Superior temporal gyrus (tissue), 1 donor: ENCODE measurements around the gene TNNT2.

Experiments
- DNase-seq: peaks from one replicate; pipeline ENCODE4 v3.0.0-alpha.2; 2016; ENCODE audit errors: extremely low spot score

The TNNT2 gene

GRCh38 chr1:201403359-201403758 is 25.9 kb upstream of the TNNT2 start:
- DNase-seq: no peak

- DNase-seq: no peak
Measured at GRCh38 chr1:201401700-201402099, 24.2 kb upstream of the TNNT2 start.

GRCh38 chr1:201400852-201401230 is 23.4 kb upstream of the TNNT2 start:
- no peak for DNase-seq

DNA sequence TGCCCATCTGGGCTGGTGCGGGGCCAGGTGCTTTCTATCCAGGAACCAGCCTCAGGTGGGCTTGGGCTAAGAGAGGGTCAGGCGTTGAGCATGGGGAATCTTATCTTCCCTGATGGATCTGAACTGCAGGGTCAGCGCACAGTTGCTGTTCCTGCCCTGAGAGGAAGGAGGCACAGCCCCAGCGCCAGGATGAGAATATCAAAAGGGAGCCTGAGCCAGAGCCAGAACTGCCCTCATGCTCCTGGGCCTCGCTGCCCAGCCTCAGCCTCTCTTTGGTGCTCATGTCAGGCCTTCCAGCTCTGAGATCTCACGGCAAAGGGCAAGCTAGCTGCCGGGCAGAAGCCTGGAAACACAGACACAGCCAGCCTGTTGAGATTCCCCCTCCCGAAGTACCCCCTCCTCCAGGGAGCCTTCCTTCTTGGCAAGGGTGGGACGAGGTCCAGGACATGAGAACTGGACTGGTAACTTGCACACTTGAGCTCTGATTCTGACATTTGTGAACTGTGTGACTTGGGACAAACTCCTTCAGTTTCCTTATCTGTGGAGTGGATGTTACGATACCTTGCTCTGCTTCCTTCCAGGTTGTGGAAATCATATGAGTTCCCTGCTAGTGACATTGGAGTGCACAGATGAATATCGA is 22.9 kb upstream of the TNNT2 start:
- no peak for DNase-seq

DNA sequence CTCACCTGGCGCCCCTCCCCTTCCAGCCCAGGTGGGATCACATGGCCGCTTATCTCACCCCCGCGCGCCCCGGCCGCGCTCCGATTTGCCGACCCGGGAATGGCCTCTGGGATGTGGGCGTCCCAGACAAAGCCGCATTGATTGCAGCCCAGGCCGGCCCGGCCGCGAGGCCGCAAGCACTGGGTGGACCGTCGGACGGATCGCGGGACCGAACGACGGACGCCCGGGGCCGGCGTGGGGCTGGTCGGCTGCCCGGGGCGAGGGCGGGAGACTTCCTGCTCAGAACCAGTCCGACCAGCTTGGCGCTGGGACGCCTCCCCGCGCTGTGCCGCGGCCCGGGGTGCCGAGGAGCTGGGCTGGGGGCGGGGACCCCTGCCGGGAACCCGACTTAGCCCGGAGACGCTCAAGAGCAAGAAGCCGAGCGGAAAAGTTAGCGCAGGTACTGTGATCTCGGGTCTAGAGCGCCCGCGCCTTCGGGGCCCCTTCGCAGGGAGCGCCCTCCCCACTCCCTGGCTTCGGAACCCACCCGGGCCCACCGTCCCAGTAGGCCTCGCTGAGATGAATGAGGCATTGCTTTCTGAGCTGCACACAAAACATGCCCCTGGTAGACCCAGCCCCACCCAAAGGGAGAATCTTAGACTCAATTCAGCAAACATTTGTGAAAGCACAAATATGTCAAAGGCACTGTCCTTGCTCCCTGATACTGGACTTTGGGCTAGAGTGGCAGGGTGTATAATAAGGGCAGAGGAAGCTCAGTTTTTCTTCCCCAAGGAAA is 22.1 kb upstream of the TNNT2 start:
- DNase-seq: no peak

- no peak for DNase-seq
Measured at GRCh38 chr1:201399018-201399351, 21.5 kb upstream of the TNNT2 start, which contains the start of gene LAD1. Gene LAD1 (minus strand): TSS chr1:201399324. CDS start chr1:201399306, 18 bp downstream.

- no peak for DNase-seq
Measured at GRCh38 chr1:201397675-201398074, 20.2 kb upstream of the TNNT2 start.

- no peak for DNase-seq
Measured at GRCh38 chr1:201396861-201397464, 19.5 kb upstream of the TNNT2 start.

DNA sequence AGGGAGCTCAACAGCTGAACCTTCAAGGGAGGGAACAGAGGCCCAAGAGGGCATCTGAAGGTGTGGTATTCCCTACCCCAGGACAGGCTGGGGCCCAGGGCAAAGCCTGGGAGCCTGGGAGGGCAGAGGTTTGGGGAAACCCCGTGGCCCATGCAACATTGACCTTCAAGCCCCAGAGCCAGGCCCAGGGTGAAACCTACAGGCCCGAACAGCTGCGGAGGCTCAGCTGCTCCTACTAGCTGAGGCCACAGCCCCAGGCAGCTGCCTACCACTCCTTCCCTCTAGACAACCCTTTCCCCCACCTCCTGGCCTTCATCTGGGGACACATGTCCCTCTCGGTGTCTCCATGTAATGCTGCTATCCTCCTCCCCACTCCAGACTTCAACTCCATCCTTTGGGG is 18.5 kb upstream of the TNNT2 start:
- DNase-seq: no peak

DNA sequence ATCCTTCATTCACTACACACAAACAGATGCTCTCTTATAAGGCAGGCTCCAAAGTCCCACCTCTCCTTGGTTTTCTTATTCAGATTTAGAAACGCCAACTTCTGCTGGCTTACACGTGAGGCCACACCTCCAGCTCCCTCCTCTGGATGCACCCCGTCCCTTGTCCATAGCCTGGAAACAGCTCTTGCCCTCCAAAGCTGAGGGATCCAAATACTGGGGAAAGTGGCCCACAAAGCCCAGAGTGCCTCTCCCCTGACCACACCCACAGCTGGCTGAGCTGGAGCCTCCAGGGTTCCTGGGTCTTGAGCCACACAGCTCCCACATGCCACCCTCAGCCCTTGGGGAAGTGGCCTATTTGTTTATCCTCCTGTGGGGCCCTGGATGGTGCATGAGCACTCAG is 17.1 kb upstream of the TNNT2 start:
- DNase-seq: no peak

DNA sequence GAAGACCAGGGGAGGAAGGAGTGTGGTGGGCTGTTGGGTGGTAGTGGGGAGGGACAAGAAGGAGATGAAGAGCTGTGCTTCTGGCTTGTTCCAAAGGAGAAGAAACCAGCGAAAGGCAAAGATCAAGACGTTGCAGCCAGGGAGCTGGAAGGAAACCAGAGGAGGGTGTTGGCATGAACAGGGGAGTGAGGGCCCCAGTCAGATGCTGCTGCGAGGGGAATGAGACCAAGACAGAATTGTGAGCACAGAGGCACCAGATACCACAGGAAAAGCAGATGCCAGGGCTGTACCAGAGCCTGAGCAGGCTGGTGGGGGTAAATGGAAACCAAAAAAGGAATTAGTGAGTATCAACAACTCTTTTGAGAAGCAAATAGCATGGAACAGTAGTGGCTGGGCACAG is 15.6 kb upstream of the TNNT2 start:
- no peak for DNase-seq

DNA sequence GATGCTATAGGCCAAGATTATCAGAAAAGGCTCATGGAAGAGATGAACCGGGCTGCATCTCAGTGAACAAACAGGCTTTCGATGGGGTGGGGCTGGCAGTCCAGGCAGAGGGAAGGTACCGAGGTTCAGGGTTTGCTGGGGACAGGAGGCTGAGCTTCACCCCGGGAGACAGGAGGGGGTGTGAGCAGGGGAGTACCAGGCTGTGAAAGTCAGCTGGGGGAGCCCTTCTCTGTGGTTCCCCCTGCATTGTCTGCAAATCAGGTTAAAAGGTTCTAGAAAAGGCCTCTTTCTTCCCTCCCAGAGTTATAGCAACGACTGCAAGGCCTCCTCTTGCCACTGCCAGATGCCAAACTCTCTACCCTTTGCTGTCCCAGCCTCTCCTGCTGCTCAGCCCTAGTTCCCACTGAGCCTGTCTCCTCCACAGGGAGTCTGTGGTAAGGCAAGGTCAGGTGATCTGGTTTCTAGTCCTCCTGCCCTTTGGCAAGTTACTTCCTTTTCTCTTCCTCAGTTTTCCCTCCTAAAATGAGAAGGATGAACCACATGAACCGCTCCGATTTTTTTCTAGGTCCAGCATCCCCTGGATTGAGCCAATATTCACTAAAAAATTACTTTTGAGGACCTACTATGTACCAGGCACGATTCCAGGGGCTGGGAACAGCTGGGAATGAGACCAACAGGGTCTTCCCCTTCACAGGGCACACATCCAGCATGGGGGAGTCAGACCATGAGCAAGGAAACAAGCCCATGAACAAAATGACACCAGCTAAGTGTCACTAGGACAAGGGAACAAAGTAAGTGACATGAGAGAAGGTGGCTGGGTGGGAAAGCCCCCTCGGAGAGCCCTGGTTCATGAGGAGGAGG is 14.4 kb upstream of the TNNT2 start:
- no peak for DNase-seq

DNA sequence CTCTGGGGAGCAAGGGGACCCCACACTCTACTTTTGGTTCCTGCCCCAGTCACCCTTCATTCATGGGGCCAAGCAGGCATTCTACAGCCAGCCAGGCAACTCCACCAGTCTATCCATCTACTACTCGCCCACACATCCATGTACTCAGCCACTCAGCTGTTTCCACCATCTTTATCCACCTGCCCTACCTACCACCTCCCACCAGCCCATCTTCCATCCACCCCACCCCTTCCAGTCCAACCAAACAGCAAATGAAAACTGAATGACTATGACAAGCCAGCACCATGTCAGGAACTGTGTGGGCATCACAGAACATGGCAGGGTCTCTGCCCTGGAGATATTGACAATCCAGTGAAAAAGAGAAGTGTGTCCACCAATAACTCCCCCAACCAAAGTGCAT is 13.7 kb upstream of the TNNT2 start:
- no peak for DNase-seq

DNA sequence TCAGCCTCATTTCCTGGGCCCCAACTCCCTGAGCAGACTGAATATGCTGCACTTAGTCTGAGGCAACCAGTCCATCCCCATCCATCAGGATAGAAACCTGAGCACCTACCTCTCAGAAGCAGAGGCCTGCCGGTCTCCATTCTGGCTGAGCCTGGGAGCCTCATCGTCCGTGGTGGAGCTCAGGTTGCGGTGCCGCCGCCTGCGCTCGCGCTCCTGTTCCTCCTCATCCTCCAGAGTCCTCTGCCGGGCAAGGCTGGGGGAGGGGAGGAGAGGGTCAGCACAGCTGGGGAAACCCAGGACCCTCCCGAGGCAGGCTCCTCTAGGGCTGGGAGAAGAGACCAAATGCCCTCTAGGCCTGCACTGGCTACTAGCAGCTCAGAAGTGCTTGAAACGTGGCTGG is 11.6 kb upstream of the TNNT2 start:
- no peak for DNase-seq

GRCh38 chr1:201386208-201386607 is 8.7 kb upstream of the TNNT2 start:
- no peak for DNase-seq

GRCh38 chr1:201385299-201385891 is 7.9 kb upstream of the TNNT2 start:
- DNase-seq: peak; percentile 31

DNA sequence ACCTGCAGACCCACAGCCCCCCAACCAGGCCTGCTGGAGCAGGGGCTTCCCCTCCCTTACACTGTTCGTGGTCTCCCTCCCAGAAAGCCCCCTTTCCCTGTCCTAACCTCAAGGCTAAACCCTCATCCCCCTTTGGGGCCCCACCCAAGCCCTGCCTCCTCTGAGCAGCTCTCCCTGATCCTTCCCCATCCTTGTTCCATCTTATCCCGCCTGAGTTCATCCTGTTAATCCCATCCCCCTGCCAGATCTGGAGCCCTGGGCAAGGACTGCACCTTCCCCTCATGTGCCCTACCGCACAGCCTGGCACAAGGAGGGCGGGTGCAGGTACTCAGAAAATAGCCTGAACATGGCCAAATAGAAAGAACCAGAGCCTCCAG is 6.9 kb upstream of the TNNT2 start:
- no peak for DNase-seq

DNA sequence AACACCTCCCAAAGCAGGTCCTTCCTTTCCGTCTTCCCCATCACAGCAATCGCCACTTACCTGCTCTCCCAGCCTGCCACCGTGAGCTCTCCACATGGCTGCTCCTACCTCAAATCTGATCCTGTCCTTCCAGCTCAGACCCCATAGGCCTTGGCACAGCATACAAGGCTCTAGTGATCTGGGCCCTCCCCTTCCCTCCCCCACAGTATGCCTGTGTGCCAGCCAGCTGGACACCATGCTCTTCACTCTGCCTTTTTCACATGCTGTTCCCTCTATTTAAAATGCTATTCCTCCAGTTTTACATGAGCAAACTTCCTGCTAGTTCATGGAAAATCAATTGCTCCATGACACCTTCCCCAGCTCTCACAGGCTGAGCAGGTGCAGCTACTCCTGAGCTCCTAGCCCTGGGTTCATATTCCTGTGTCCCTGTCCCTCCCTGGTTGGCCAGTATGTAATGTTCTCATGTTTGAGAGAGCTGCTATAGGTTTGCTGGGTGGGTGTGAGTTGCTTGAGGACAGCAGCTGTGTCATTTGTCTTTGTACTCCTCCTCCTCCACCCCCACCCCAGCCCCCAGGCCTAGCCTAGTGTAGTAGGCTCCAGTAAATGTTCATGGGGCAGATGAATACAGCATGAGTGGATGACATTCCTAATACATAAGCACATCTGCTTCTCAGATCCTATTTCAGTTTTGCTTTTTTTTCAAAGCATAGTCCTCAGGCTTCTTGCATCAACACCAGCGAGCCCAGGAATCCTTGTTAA is 6.3 kb upstream of the TNNT2 start:
- no peak for DNase-seq

GRCh38 chr1:201381130-201381529 is 3.6 kb upstream of the TNNT2 start:
- no peak for DNase-seq

- no peak for DNase-seq
Measured at GRCh38 chr1:201379733-201380242, 2.3 kb upstream of the TNNT2 start.

GRCh38 chr1:201378804-201379203 is 1.3 kb upstream of the TNNT2 start:
- DNase-seq: no peak
